ENCODE results near the gene ZFR2.

ZFR2 gene

DNA sequence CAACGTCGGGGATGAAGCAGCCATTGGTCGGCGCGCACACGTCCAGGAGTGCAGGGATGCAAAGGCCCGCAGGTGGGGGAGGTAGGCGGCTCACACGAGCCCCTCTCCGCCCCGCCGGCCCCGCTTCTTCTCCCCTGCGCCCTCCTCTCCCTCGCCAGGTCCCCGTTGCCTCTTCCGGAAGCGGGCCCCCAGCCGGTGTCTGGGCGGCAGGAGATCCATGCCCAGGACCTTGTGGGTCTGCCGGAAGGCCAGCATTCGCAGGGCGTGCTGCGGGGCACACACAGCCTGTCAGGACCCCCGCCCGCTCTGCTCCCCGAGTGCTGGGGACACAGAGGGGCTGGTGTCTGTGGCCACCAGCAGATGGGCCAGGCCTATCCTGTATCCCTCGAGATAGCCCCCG is 63.0 kb downstream of the ZFR2 start:
- no peak for DNase-seq
- Mint-ChIP-seq H3K9me3 (peaks cover 2% of the 10 kb centered on the region), H3K4me1 (ENCODE audit: low read depth) (peaks cover 43% of the 10 kb centered on the region), H3K4me3 (no peak overlapping the region), H3K27ac (no peak overlapping the region), H3K27me3 (no peaks in the 10 kb centered on the region), H3K36me3 (ENCODE audit: low read depth) (no peaks in the 10 kb centered on the region)

DNA sequence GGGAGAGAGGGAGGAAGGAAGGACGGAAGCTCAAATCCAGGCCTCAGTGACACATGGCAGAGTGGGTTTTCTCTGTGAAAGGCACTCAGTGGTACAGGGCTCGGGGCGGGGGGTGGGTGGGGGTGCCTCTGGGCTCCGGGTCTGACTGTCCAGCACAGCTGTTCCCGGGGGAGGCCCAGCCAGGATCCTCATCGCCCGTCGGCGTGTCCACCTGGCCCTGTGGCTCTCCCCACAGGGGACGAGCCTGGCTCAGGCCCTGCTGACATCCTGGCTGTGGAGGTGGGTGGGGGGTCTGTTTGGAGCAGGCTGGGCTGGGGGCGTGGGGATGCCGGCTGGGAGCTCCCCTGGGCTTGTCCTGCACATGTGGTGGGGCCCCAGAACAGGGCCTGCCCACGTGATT is 64.4 kb downstream of the ZFR2 start:
- Mint-ChIP-seq H3K27ac (no peak overlapping the region), H3K4me1 (ENCODE audit: low read depth) (peaks cover 35% of the 10 kb centered on the region), H3K36me3 (ENCODE audit: low read depth) (no peaks in the 10 kb centered on the region), H3K4me3 (no peak overlapping the region), H3K9me3 (peaks cover 2% of the 10 kb centered on the region), H3K27me3 (no peaks in the 10 kb centered on the region)
- no peak for DNase-seq

DNA sequence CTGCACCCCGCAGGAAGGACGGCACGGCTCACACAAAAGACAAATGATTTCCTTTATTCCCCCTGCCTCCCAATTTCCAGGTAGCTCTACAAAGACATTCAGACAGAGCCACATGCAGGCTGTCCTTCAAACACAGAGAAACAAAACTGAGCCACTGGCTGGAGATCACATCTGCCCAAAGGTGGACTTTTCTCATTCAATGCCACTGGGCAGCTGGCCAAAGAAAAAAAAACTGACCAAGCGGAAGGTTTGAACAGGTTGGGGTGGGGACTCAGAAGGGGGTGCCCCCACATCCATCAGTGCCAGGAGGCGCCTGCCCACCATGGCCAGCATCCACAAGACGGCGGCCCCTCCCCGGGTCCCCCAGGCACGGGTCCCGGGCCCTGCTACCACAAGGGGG is 64.9 kb downstream of the ZFR2 start:
- DNase-seq, result no peak
- Mint-ChIP-seq H3K36me3 (ENCODE audit: low read depth) (no peaks in the 10 kb centered on the region), H3K4me1 (ENCODE audit: low read depth) (peaks cover 37% of the 10 kb centered on the region), H3K4me3 (no peak overlapping the region), H3K27me3 (no peaks in the 10 kb centered on the region), H3K9me3 (peaks cover 2% of the 10 kb centered on the region), H3K27ac (no peak overlapping the region)

DNA sequence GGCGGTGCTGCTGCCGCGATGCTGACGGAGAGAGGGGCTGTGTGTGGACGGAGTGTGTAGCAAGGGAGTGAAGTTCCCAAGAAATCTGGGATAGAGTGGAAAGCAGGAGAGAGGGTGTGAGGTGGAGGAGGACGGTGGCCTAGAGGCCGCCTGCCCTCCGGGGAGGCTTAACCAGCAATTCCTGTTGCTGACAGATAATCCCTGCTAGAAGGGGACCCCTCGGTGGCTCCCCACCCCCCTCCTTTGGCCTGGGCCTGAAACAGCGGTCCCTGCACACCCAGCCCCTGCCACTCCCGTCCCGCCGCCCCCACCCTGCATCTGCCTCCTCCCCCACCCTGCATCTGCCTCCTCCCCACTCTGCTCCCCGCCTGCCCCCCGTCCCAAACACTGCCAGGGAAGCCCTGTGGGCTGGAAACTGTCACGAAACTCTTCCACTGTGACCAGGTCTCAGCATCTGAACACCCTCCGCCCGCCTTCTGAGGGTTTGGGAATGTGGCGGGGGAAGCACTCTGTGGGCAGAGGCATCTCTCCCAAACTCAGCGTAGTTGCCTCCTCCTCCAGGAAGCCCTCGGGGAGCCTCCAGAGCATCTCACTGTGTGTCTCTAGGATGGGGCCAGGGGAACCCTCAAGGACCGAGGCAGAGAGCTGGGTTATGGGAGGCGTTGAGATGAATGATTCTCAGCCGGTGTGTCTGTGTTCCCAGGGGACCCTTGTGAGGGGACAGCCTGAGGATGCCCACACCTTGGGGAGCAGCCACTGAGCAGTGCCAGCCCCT is 65.5 kb downstream of the ZFR2 start:
- Mint-ChIP-seq H3K4me3 (no peak overlapping the region), H3K27me3 (no peaks in the 10 kb centered on the region), H3K27ac (no peak overlapping the region), H3K4me1 (ENCODE audit: low read depth) (peaks cover 39% of the 10 kb centered on the region), H3K9me3 (peaks cover 2% of the 10 kb centered on the region), H3K36me3 (ENCODE audit: low read depth) (no peaks in the 10 kb centered on the region)
- DNase-seq, result no peak

DNA sequence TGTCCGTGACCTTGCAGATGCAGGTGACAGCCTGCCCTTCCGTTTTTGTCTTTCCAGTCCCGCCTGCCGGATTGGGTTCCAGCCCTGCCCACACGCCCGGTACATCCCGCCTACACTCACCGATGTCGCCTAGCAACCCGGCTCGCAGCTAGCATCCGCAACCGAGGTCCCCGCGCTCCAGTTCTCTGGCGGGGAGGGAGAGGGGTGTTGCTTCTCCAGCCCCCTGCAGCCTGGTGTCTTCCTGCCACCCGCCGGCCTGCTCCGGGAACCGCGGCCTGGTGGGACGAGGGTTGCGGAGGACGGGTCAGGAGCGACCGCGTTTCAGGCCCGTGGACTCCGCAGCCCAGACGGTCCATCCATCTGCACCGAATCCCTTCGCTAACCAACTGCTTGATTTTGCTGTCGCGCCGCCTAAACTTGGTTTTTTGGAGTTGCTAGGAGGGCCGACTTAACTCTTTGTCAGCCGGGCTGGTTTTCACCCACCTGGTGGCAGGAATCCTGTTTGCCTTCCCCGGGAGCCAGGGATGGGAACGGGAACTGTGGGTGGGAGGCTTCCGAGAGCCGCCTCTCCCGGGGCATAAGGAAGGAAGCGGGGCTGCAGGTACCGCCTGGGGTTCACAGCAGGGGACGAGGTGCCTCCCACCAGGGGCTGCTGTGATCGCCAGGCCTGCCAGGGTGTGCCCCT is 67.3 kb downstream of the ZFR2 start:
- peaks cover 4% of the 10 kb centered on the region for H3K9me3 Mint-ChIP-seq
- peaks cover 27% of the 10 kb centered on the region for H3K4me1 Mint-ChIP-seq (ENCODE audit: low read depth)
- H3K36me3 Mint-ChIP-seq (ENCODE audit: low read depth), result no peaks in the 10 kb centered on the region
- H3K27ac Mint-ChIP-seq, result no peak overlapping the region
- H3K4me3 Mint-ChIP-seq, result peak overlapping the region; percentile 53
- H3K27me3 Mint-ChIP-seq, result no peaks in the 10 kb centered on the region
- peak; percentile 71 for DNase-seq

DNA sequence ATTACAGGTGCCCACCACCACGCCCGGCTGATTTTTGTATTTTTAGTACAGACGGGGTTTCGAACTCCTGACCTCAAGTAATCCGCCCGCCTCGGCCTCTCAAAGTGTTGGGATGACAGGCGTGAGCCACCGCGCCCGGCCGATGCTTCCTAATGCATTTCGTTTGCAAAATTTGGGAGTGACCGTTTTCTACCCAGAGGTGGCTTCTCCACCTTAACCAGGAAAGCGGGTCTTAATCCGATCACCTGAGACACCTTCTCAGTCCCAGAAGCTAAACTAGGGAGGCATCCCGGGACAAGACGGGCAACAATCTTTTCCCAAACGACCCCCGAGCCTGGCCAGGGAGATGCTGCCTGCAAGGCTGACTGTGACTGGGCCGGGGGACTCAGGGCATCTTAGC is 67.8 kb downstream of the ZFR2 start:
- Mint-ChIP-seq H3K9me3 (peaks cover 6% of the 10 kb centered on the region), H3K4me3 (peak overlapping the region; percentile 53), H3K36me3 (ENCODE audit: low read depth) (no peaks in the 10 kb centered on the region), H3K27me3 (no peaks in the 10 kb centered on the region), H3K4me1 (ENCODE audit: low read depth) (peaks cover 26% of the 10 kb centered on the region), H3K27ac (no peak overlapping the region)
- DNase-seq, result no peak

DNA sequence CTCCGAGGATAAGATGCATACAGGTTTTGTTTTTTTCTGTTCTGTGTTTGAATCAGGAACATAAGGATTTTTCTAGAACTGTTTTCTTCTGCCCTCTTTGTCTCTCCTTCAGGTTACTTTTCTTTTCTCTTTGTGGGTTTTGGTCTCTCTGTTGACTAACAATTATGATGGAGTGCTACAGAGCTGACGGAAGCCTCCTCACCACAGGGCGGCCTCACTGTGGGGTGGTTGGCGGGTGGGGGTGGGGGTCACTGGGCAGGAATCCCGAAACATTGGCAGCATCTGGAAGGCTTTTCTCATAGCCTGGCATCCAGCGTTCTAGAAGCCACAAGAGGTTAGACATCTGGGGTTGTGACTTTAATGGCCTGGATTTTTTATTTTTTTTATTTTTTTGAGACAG is 70.7 kb downstream of the ZFR2 start:
- Mint-ChIP-seq H3K9me3 (peaks cover 6% of the 10 kb centered on the region), H3K27me3 (no peaks in the 10 kb centered on the region), H3K4me3 (no peak overlapping the region), H3K36me3 (ENCODE audit: low read depth) (no peaks in the 10 kb centered on the region), H3K4me1 (ENCODE audit: low read depth) (peaks cover 21% of the 10 kb centered on the region), H3K27ac (peak overlapping the region; percentile 66)
- DNase-seq, result no peak

DNA sequence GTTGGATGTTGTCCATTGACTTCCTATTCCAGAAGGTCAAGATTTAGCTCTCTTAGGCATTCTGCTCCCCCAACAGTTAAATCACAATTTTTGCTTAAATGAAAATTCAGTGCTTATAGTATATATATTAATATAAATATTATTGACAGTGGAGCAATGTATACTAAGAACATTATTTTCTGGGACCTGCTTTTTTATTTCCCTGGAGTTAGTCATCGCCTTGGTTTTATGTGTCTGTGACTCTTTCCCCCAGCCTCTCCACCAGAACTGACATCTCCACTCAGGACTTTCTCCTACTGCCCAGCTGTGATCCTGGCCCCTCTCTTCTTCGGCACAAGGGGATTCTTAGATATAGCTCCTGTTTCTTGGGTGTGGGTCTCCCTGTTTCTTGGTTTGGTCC is 72.5 kb downstream of the ZFR2 start:
- no peak for DNase-seq
- H3K4me3 Mint-ChIP-seq, result no peak overlapping the region
- H3K36me3 Mint-ChIP-seq (ENCODE audit: low read depth), result no peaks in the 10 kb centered on the region
- H3K4me1 Mint-ChIP-seq (ENCODE audit: low read depth), result peaks cover 16% of the 10 kb centered on the region
- no peak overlapping the region for H3K27ac Mint-ChIP-seq
- H3K9me3 Mint-ChIP-seq, result peaks cover 6% of the 10 kb centered on the region
- H3K27me3 Mint-ChIP-seq, result no peaks in the 10 kb centered on the region

DNA sequence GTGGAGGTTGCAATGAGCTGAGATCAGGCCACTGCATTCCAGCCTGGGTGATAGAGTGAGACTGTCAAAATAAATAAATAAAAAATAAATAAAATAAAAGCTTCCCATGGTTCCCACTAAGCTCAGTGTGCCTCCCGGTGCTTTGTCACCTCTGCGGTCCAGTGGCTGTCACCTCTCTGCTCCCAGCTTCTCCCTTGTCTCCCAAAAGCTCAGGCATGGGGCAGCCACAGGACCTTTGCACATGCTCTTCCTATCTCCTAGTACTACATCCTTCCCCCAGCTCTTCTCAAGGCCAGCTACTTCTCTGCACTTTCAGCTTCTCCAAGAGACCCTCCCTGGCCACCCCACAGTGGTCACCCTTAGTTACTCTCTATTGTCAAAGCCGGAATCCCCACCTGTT is 75.0 kb downstream of the ZFR2 start:
- Mint-ChIP-seq H3K4me1 (ENCODE audit: low read depth) (peaks cover 8% of the 10 kb centered on the region), H3K9me3 (peaks cover 6% of the 10 kb centered on the region), H3K4me3 (no peak overlapping the region)

DNA sequence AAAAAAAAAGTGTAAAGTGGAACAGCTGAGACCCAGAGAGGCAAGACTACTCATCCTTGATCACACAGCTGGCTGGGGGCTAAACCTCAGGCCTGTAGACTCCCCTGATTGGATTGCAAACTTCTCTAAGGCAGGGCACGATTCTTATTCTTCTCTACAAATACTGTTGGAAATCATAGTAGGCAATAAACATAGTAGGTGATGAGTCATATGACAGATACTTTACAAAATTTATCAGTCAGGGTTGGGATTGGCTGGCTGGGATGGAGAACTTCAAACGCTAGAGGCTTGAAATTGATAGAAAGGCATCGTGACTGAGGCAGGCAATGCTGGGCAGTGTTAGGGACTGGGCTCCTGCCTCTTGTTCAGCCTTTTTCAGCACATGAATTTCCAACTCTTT is 76.7 kb downstream of the ZFR2 start:
- Mint-ChIP-seq H3K36me3 (ENCODE audit: low read depth) (no peaks in the 10 kb centered on the region), H3K4me1 (ENCODE audit: low read depth) (peaks cover 5% of the 10 kb centered on the region), H3K27ac (no peak overlapping the region), H3K9me3 (peaks cover 6% of the 10 kb centered on the region), H3K27me3 (no peaks in the 10 kb centered on the region), H3K4me3 (no peak overlapping the region)
- DNase-seq, result no peak

More for the DNA sequence above, 75.0 kb downstream of the ZFR2 start:
- no peak for DNase-seq
- no peaks in the 10 kb centered on the region for H3K27me3 Mint-ChIP-seq
- no peak overlapping the region for H3K27ac Mint-ChIP-seq
- H3K36me3 Mint-ChIP-seq (ENCODE audit: low read depth), result no peaks in the 10 kb centered on the region

DNA sequence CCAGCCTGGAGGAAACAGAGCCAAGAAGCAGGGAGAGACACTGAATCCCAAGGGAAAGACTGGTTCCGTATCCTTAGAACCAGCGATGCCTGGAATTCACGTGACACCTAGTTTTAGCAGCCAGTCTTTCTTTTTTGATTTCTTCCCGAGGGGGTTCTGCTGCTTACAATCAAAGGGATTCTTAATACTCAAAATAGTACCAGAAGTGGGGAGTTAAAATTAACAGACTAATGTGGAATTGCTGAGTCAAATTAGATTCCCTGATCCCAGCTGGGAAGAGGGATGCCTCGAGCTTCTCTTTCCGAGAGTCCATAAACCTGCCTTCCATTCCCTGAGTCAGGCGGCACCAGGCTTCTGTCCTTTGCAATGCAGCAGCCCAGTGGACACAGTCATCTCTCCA is 77.9 kb downstream of the ZFR2 start:
- Mint-ChIP-seq H3K4me3 (no peak overlapping the region), H3K4me1 (ENCODE audit: low read depth) (peaks cover 7% of the 10 kb centered on the region), H3K36me3 (ENCODE audit: low read depth) (no peaks in the 10 kb centered on the region), H3K27ac (no peak overlapping the region), H3K27me3 (no peaks in the 10 kb centered on the region), H3K9me3 (no peaks in the 10 kb centered on the region)
- DNase-seq, result no peak

DNA sequence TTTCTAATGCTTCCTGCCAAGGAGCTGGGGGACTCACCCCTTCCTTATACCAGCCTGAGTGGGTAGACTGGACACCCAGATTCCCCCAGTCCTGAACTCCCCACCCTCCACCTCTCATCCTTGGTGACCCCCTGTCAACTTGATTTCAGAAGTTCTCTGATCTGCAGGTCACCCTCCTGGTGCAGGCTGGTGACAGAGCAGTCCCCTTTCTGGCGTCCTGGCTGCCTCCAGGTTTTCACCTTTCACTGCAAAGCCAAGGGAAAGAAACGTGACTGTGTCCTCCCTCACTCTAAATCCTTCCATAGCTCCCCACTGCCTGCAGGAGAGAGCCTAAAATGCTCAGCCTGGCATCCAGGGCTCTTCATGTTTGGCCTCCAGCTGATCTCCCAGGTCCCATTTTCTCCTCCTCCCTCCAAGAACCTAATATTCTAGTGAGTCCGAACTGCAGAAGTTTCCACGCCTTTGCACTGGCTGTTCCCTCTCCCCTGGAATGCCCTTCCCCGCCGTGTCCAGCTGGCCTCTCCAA is 78.6 kb downstream of the ZFR2 start:
- no peaks in the 10 kb centered on the region for H3K9me3 Mint-ChIP-seq
- H3K4me3 Mint-ChIP-seq, result no peak overlapping the region
- peaks cover 3% of the 10 kb centered on the region for H3K36me3 Mint-ChIP-seq (ENCODE audit: low read depth)
- peaks cover 9% of the 10 kb centered on the region for H3K4me1 Mint-ChIP-seq (ENCODE audit: low read depth)
- no peak overlapping the region for H3K27ac Mint-ChIP-seq
- no peak for DNase-seq
- H3K27me3 Mint-ChIP-seq, result no peaks in the 10 kb centered on the region

DNA sequence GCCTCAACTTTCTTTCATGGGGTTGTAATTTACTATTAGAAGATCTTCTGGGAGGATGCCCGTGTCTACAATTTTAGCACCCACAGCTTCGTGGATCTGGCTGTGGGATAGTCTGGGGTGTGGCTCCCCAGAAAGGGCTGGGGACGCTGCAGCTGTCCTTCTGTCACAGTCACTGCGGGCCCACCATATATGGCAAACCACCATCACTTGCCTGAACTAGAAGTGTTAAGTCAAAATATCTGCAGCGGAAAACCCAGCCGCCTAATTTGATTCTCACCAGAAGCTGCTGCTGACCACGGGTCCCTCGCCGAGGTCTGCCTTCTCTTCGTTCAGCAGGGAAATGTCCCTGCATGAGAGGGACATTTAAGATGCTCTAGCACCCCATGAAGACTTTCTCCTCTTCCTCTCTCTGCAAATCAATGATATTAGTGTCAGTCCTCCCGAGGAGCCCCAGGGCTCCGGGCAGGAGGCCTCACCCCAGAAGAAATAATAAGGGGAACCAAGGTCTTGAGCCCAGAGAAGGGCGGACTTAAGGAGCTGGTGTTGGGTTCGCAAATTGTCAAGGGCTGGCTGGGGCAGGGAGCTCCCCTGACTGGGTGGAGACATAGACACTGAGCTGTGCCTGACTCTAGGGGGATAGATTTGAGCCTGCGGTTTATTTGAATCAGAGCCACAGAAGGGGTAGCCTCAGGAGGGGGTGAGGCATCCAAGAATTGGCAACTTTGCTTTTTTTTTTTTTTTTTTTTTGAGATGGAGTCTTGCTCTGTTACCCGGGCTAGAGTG is 79.7 kb downstream of the ZFR2 start:
- no peak for DNase-seq
- no peak overlapping the region for H3K4me3 Mint-ChIP-seq
- H3K27ac Mint-ChIP-seq, result no peak overlapping the region
- no peaks in the 10 kb centered on the region for H3K9me3 Mint-ChIP-seq
- H3K36me3 Mint-ChIP-seq (ENCODE audit: low read depth), result peaks cover 12% of the 10 kb centered on the region
- peaks cover 2% of the 10 kb centered on the region for H3K27me3 Mint-ChIP-seq
- H3K4me1 Mint-ChIP-seq (ENCODE audit: low read depth), result peaks cover 17% of the 10 kb centered on the region

DNA sequence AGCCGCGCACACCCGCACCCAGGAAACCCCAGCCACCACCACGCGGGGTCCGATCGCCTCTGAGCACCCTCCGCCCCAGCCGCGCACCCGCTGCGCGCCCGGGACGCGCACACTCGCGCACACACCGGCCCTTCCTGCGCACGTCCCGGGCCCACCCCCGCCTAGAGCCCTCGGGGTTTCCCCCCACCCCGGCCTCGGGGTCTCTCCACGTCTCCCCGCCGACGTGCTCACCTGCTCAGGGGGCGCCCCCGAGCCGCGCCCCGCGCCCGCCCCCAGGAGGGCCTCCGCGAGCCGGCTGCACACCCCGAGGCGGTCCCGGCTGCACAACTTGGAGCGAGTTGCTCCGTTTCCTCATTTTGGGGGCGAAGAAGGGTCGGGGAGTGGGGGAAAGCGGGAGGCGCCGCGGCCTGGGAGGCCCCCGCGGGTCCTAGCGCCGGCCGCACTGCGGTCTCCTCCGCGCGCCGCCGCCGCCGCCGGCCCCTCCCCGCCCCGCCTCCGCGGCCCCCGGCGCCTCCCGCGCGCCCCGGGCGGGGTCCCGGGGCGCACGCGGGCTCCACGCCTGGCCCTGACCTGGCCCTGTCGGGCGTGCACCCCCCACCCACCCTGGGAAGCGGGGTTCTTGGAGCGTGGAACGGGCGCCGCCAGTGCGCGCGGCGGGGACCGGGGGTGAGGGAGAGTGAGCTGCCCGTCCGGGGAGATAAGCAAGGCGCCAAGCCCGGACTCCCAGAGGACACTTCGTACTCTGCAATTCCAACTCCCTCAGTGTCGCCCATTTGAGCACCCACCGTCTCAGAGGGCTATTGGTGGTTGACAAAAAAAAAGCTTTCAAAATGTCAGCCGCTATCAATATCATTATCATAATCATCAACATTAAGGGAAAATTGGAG is 82.7 kb downstream of the ZFR2 start, which contains the start of gene MATK:
MATK (minus strand) TSS at position 444 of the 887 bp plus-strand sequence. CDS start 1,246 bp downstream, outside the sequence.
- Mint-ChIP-seq H3K9me3 (peaks cover 13% of the 10 kb centered on the region), H3K4me3 (peak within 1 kb of the TSS; percentile 83), H3K27ac (peak within 1 kb of the TSS; percentile 82), H3K4me1 (ENCODE audit: low read depth) (peaks cover 19% of the 10 kb centered on the region), H3K27me3 (peaks cover 2% of the 10 kb centered on the region), H3K36me3 (ENCODE audit: low read depth) (peaks cover 37% of the 10 kb centered on the region)
- DNase-seq, result peak; percentile 71

All from activated T-cell treated with anti-CD3 and anti-CD28 coated beads, Interleukin-2, amount 50 U/mL, for 24 hours (primary cell).